ENCODE results near the gene MED6. TPM values are rescaled to one million over a fixed set of nuclear protein-coding genes. Genes with fewer than 3 reads are reported as not detected.

MED6 gene
- total RNA-seq, 1 donor from 2014 or later = 62.9 TPM

DNA sequence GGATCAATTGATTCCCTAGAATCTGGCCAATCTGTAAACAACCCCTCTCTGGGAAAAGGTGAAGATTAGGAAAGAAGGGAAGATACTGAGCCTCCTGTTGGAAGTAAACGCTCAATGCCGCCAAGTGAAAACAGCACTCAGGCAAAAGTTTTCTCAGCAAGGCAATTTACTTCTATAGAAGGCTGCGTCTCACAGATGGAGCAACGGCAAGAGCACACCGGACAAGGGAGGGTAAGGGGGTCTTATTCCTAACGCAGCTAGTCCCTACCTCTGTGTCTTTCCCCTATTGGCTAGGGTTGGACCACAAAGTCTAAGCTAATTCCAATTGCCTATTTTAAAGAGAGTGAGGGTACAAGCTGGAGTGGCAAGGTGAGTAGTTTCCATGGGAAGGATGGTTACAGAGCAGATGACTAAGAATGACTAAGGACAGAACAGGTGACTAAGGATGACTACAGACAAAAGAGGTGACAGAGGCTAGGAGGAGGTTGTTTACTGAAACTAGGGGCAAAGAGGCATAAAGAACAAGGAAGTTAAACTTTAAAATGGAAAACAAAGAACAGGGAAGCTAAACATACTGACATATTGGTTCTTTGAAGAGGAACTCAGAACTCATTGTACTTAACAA lies 35.6 kb upstream of the MED6 start:
- Mint-ChIP-seq H3K36me3 (no peaks in the 10 kb centered on the region), H3K27ac (no peak overlapping the region), H3K4me1 (peaks cover 2% of the 10 kb centered on the region), H3K9me3 (peaks cover 4% of the 10 kb centered on the region), H3K27me3 (ENCODE audit: low read depth) (peaks cover 31% of the 10 kb centered on the region), H3K4me3 (no peak overlapping the region)
- no peak for DNase-seq (ENCODE audit: low spot score in 2 of 2, unreplicated experiment in 2 of 2)
- TF ChIP-seq, protein P1, sequence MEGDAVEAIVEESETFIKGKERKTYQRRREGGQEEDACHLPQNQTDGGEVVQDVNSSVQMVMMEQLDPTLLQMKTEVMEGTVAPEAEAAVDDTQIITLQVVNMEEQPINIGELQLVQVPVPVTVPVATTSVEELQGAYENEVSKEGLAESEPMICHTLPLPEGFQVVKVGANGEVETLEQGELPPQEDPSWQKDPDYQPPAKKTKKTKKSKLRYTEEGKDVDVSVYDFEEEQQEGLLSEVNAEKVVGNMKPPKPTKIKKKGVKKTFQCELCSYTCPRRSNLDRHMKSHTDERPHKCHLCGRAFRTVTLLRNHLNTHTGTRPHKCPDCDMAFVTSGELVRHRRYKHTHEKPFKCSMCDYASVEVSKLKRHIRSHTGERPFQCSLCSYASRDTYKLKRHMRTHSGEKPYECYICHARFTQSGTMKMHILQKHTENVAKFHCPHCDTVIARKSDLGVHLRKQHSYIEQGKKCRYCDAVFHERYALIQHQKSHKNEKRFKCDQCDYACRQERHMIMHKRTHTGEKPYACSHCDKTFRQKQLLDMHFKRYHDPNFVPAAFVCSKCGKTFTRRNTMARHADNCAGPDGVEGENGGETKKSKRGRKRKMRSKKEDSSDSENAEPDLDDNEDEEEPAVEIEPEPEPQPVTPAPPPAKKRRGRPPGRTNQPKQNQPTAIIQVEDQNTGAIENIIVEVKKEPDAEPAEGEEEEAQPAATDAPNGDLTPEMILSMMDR (IDR thresholded peaks at IDR 0.05; ENCODE audit: unreplicated experiment) = no peak

DNA sequence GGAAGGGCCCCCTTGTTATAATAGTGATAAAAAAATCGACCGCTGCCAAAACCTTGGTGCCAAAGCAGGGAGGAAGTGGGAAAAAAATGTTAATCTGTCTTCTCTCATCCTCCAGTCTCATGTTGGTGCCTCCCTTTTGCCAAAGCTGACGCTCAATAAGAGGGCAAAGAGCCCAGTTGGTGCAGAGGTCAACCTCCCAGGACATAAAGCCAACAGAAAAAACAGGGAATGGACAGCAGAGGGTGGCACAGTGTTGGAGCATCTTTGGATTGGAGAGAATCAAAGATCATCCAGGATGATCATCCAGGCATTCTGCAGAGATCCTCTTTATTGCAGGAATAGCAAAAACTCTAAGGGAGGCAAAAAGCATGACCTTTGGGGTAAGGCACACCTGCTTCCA lies 31.5 kb upstream of the MED6 start:
- Mint-ChIP-seq H3K27me3 (ENCODE audit: low read depth) (peaks cover 7% of the 10 kb centered on the region), H3K36me3 (peaks cover 2% of the 10 kb centered on the region), H3K4me3 (no peak overlapping the region), H3K27ac (no peak overlapping the region), H3K9me3 (peaks cover 16% of the 10 kb centered on the region), H3K4me1 (no peaks in the 10 kb centered on the region)
- TF ChIP-seq, protein P1 (IDR thresholded peaks at IDR 0.05; ENCODE audit: unreplicated experiment) = no peak
- no peak for DNase-seq (ENCODE audit: low spot score in 2 of 2, unreplicated experiment in 2 of 2)

DNA sequence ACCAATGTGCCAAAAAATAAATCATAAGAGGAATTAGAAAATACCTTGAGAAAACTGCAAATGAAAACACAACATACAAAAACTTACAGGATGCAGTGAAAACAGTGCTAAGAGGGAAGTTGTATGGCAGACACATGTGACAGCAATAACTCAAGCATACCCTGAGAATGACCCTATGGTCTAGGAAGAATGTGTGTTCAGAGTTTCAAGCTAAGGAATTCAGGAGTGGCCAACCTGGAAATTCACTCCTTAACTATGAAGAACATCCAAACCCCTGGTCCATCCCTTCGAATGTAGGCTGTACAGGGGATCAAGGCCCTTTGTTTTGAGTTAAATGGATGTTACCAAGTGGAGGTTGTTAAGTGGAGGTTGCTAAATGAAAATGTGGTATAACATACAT lies 24.5 kb upstream of the MED6 start:
- DNase-seq (ENCODE audit: low spot score in 2 of 2, unreplicated experiment in 2 of 2) = no peak
- peaks cover 13% of the 10 kb centered on the region for H3K36me3 Mint-ChIP-seq
- TF ChIP-seq, protein P1 (IDR thresholded peaks at IDR 0.05; ENCODE audit: unreplicated experiment) = no peak
- H3K4me1 Mint-ChIP-seq = no peaks in the 10 kb centered on the region
- H3K27me3 Mint-ChIP-seq (ENCODE audit: low read depth) = no peaks in the 10 kb centered on the region
- no peak overlapping the region for H3K4me3 Mint-ChIP-seq
- H3K27ac Mint-ChIP-seq = no peak overlapping the region
- peaks cover 55% of the 10 kb centered on the region for H3K9me3 Mint-ChIP-seq

DNA sequence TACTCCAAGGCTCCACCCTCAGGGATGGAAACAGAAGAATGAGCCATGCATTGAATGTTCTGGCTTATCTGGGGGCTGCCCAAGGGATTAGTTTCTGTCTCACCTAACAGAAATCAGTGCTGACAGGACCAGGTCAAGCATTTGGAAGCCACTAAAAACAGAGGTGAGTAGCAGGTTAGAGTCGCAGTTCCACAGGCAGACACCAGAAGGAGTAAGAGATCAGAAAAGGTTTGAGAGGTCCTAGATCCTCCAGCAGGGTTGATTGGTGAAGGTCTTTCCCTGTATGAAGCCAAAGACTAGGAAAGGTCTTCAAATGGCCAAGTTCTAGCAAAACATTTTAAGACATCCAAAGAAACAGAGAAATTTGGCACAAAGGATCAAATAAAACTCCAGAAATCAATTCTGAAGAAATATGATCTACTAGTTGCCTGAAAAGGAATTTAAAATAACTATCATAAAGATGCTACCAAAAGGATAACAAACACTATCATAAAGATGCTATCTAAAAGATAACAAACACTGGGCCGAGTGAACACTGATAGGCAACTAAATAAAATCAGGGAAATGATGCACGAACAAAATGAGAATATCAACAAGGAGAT lies 21.8 kb upstream of the MED6 start:
- TF ChIP-seq, protein P1 (IDR thresholded peaks at IDR 0.05; ENCODE audit: unreplicated experiment) = no peak

DNA sequence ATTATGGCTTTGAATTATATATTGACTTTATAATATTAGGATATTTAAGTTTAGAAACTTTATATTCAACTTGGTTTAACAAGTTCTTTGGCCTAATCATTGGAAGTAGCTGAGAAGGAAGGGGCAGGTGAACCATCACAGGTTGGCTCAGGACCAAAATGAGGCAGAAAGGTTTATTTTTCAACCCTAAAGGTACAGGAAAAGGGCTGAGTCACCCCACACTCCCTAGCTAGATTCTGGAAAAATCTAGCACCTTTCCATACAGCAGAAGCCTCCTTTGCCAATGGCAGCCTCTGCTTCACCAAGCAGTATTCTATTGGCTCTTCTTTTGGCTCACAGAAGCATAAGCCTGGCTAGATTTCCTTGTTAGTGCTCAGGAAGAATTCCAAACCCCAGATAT lies 19.3 kb upstream of the MED6 start:
- H3K36me3 Mint-ChIP-seq = peaks cover 2% of the 10 kb centered on the region
- H3K4me3 Mint-ChIP-seq = no peak overlapping the region
- no peak for DNase-seq (ENCODE audit: low spot score in 2 of 2, unreplicated experiment in 2 of 2)
- H3K4me1 Mint-ChIP-seq = no peaks in the 10 kb centered on the region
- TF ChIP-seq, protein P1 (IDR thresholded peaks at IDR 0.05; ENCODE audit: unreplicated experiment) = no peak
- H3K9me3 Mint-ChIP-seq = peaks cover 22% of the 10 kb centered on the region
- peaks cover 13% of the 10 kb centered on the region for H3K27me3 Mint-ChIP-seq (ENCODE audit: low read depth)
- no peak overlapping the region for H3K27ac Mint-ChIP-seq

More for the DNA sequence above, 21.8 kb upstream of the MED6 start:
- Mint-ChIP-seq H3K9me3 (peaks cover 45% of the 10 kb centered on the region), H3K36me3 (peaks cover 12% of the 10 kb centered on the region), H3K4me1 (no peaks in the 10 kb centered on the region), H3K27ac (no peak overlapping the region), H3K4me3 (no peak overlapping the region), H3K27me3 (ENCODE audit: low read depth) (peaks cover 6% of the 10 kb centered on the region)
- DNase-seq (ENCODE audit: low spot score in 2 of 2, unreplicated experiment in 2 of 2) = no peak
